ENCODE measurements around the gene GK.
"Not testable (repeated sequence)": the region's sequence is repeated elsewhere in the genome, so short reads cannot be mapped to it uniquely, and the experiment has no call there.

GK gene

DNA sequence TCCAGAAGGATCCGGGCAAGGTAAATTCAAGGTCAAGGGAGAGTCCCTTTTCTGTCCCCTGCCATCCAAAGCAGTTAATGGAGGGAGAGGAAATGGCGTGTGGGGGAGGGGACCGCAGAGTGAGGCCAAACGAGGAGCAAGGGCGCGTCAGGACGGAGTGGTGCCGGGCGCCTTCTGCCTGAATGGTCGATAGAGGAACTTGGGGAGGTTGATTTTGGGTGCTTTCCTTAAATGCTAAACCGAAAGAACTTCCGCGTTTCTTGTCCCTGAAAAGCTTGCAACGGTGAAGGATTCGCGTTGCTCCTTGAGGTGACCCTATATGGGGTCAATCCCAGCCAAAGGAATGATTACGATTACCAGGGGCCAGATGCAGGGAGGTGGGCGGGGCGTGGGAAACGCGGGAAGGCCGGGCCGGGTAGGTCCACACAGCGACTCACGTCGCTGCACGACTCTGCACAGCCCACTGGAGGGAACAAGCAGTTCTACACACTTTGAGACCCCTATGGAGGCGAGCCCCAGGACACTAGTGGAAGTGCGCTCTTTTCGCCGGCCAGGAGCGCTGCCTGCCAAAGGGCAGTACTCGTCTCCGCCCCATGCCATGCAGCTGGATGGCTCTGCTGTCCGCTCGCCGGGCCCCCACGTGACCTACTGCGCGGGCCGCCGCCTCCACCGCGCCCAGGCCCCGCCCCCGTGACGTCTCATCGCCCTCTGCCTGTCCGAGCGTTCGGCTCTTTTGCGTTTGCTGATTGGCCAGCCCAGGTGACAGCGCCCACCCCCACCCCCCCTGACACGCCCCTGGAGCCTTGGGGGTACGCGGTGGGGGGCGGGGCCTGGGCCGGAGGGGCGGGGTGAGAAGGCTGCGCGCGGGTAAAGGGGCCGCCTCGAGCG lies 452 bp upstream of the GK start:
- DNase-seq (ENCODE audit: insufficient read length, low spot score) (peak; percentile 68), FAIRE-seq (peak; percentile 99)
- TF ChIP-seq TAF1 (IDR thresholded peaks at IDR 0.05; ENCODE audit: low read depth, low read length) (peak; percentile 39; the same call in 1 of the 2 replicates), POU2F2 (IDR thresholded peaks at IDR 0.05; ENCODE audit: low read depth, low read length) (peak; percentile 27; the same call in 1 of the 2 replicates), SPI1 (IDR thresholded peaks at IDR 0.05; ENCODE audit: low read depth, low read length) (no peak), POLR2AphosphoS5 (IDR thresholded peaks at IDR 0.05; ENCODE audit: low read depth, low read length) (no peak)

- not testable (repeated sequence) for FAIRE-seq
These were observed 1.2 kb downstream of the GK start for GRCh38 chrX:30654386-30654785.

GRCh38 chrX:30654989-30655607 lies 1.9 kb downstream of the GK start:
- DNase-seq (ENCODE audit: insufficient read length, low spot score) (no peak), FAIRE-seq (peak; percentile 71)
- no peak for TF ChIP-seq TAF1 (IDR thresholded peaks at IDR 0.05; ENCODE audit: low read depth, low read length)
- no peak for TF ChIP-seq SPI1 (IDR thresholded peaks at IDR 0.05; ENCODE audit: low read depth, low read length)
- no peak for TF ChIP-seq PAX5 (IDR thresholded peaks at IDR 0.05; ENCODE audit: insufficient read depth, low read length, severe bottlenecking)
- TF ChIP-seq POLR2A (IDR thresholded peaks at IDR 0.05; ENCODE audit: low read depth, low read length): no peak
- TF ChIP-seq POU2F2 (IDR thresholded peaks at IDR 0.05; ENCODE audit: low read depth, low read length): no peak
- no peak for TF ChIP-seq POLR2AphosphoS5 (IDR thresholded peaks at IDR 0.05; ENCODE audit: low read depth, low read length)

More at GRCh38 chrX:30654386-30654785, 1.2 kb downstream of the GK start:
- DNase-seq (ENCODE audit: insufficient read length, low spot score): not testable (repeated sequence)

- DNase-seq (ENCODE audit: insufficient read length, low spot score) (no peak), FAIRE-seq (no peak)
- TF ChIP-seq POLR2A (IDR thresholded peaks at IDR 0.05; ENCODE audit: low read depth, low read length): no peak
- TF ChIP-seq TAF1 (IDR thresholded peaks at IDR 0.05; ENCODE audit: low read depth, low read length): no peak
- TF ChIP-seq POLR2AphosphoS5 (IDR thresholded peaks at IDR 0.05; ENCODE audit: low read depth, low read length): no peak
- TF ChIP-seq POU2F2 (IDR thresholded peaks at IDR 0.05; ENCODE audit: low read depth, low read length): no peak
- TF ChIP-seq SPI1 (IDR thresholded peaks at IDR 0.05; ENCODE audit: low read depth, low read length): no peak
- TF ChIP-seq PAX5 (IDR thresholded peaks at IDR 0.05; ENCODE audit: insufficient read depth, low read length, severe bottlenecking): no peak
These were observed 2.8 kb downstream of the GK start for GRCh38 chrX:30655991-30656390.

- DNase-seq (ENCODE audit: insufficient read length, low spot score): no peak
- no peak for FAIRE-seq
- TF ChIP-seq POU2F2 (IDR thresholded peaks at IDR 0.05; ENCODE audit: low read depth, low read length) (no peak), SPI1 (IDR thresholded peaks at IDR 0.05; ENCODE audit: low read depth, low read length) (peak; percentile 53)
These were observed 4.3 kb downstream of the GK start for GRCh38 chrX:30657196-30658161.

GRCh38 chrX:30659421-30659820 lies 6.2 kb downstream of the GK start:
- TF ChIP-seq POLR2AphosphoS5 (IDR thresholded peaks at IDR 0.05; ENCODE audit: low read depth, low read length): no peak
- no peak for TF ChIP-seq POLR2A (IDR thresholded peaks at IDR 0.05; ENCODE audit: low read depth, low read length)
- TF ChIP-seq POU2F2 (IDR thresholded peaks at IDR 0.05; ENCODE audit: low read depth, low read length): no peak
- TF ChIP-seq TAF1 (IDR thresholded peaks at IDR 0.05; ENCODE audit: low read depth, low read length): no peak
- no peak for TF ChIP-seq PAX5 (IDR thresholded peaks at IDR 0.05; ENCODE audit: insufficient read depth, low read length, severe bottlenecking)
- TF ChIP-seq SPI1 (IDR thresholded peaks at IDR 0.05; ENCODE audit: low read depth, low read length): no peak
- no peak for DNase-seq (ENCODE audit: insufficient read length, low spot score)
- FAIRE-seq: no peak

GRCh38 chrX:30661228-30661627 lies 8.0 kb downstream of the GK start:
- DNase-seq (ENCODE audit: insufficient read length, low spot score) (no peak), FAIRE-seq (no peak)
- TF ChIP-seq PAX5 (IDR thresholded peaks at IDR 0.05; ENCODE audit: insufficient read depth, low read length, severe bottlenecking) (no peak), POLR2A (IDR thresholded peaks at IDR 0.05; ENCODE audit: low read depth, low read length) (no peak), POU2F2 (IDR thresholded peaks at IDR 0.05; ENCODE audit: low read depth, low read length) (no peak), TAF1 (IDR thresholded peaks at IDR 0.05; ENCODE audit: low read depth, low read length) (no peak), SPI1 (IDR thresholded peaks at IDR 0.05; ENCODE audit: low read depth, low read length) (no peak)

DNA sequence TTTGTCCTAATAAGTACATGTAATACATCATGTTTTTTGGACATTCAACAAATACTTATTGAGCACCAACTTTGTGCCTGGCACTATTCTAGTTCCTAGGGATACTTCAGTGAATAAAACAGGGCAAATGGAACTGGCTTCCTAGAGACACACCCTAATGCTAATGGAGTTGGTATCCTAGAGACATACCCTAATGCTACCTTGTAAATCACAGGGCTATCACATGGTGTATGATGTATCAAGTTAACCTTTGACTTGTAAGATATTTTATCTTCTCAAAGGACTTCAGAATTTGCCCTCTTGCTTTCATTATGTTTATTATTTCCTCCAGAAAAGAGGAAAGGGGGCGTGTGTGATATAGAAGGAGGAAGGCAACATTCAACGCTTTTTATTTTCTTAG lies 10.1 kb downstream of the GK start:
- TF ChIP-seq PAX5 (IDR thresholded peaks at IDR 0.05; ENCODE audit: insufficient read depth, low read length, severe bottlenecking) (no peak), POU2F2 (IDR thresholded peaks at IDR 0.05; ENCODE audit: low read depth, low read length) (no peak), POLR2AphosphoS5 (IDR thresholded peaks at IDR 0.05; ENCODE audit: low read depth, low read length) (no peak), TAF1 (IDR thresholded peaks at IDR 0.05; ENCODE audit: low read depth, low read length) (no peak), POLR2A (IDR thresholded peaks at IDR 0.05; ENCODE audit: low read depth, low read length) (no peak), SPI1 (IDR thresholded peaks at IDR 0.05; ENCODE audit: low read depth, low read length) (no peak)
- FAIRE-seq: no peak

GRCh38 chrX:30665471-30665870 lies 12.2 kb downstream of the GK start:
- DNase-seq (ENCODE audit: insufficient read length, low spot score): no peak
- TF ChIP-seq TAF1 (IDR thresholded peaks at IDR 0.05; ENCODE audit: low read depth, low read length) (no peak), POU2F2 (IDR thresholded peaks at IDR 0.05; ENCODE audit: low read depth, low read length) (no peak), PAX5 (IDR thresholded peaks at IDR 0.05; ENCODE audit: insufficient read depth, low read length, severe bottlenecking) (no peak), SPI1 (IDR thresholded peaks at IDR 0.05; ENCODE audit: low read depth, low read length) (no peak), POLR2AphosphoS5 (IDR thresholded peaks at IDR 0.05; ENCODE audit: low read depth, low read length) (no peak), POLR2A (IDR thresholded peaks at IDR 0.05; ENCODE audit: low read depth, low read length) (no peak)
- no peak for FAIRE-seq

More for the DNA sequence above, 10.1 kb downstream of the GK start:
- DNase-seq (ENCODE audit: insufficient read length, low spot score): no peak

All from GM12891 (cell line).